RWPE2 (cell line): Measurements from ENCODE around the gene MYOM3.

ENCODE experiments used
- ATAC-seq: fragments of 200-7000 bp; cut with Tn5 transposase; 3 replicates; pipeline ENCODE4 v1.9.1; 2021; ENCODE audit warnings: low read depth
- DNase-seq: peaks from one replicate; pipeline ENCODE4 v3.0.0-alpha.2; 2020; ENCODE audit warnings: low spot score
- H3K27ac ChIP-seq: fragments of 450-650 bp; 2 replicates; pipeline ENCODE4 v1.5.1; 2017; ENCODE audit warnings: mild to moderate bottlenecking; ENCODE audit not compliant: poor library complexity, severe bottlenecking
- H3K27me3 ChIP-seq: fragments of 250-450 bp; sonication (Bioruptor Pico); 2 replicates; pipeline ENCODE4 v1.5.1; 2021; ENCODE audit warnings: mild to moderate bottlenecking, moderate library complexity; ENCODE audit not compliant: insufficient read depth, poor library complexity, severe bottlenecking
- H3K36me3 ChIP-seq: fragments of 250-450 bp; sonication (Bioruptor Pico); 2 replicates; pipeline ENCODE4 v1.5.1; 2020; ENCODE audit warnings: low read depth, mild to moderate bottlenecking, moderate library complexity
- H3K4me1 ChIP-seq: fragments of 250-450 bp; sonication (Bioruptor Pico); 2 replicates; pipeline ENCODE4 v1.5.1; 2021; ENCODE audit warnings: mild to moderate bottlenecking, moderate library complexity; ENCODE audit not compliant: insufficient read depth, poor library complexity, severe bottlenecking
- H3K4me3 ChIP-seq: fragments of 250-450 bp; sonication (Bioruptor Pico); 2 replicates; pipeline ENCODE4 v1.5.1; 2021; ENCODE audit warnings: mild to moderate bottlenecking, moderate library complexity; ENCODE audit not compliant: severe bottlenecking
- H3K9me3 ChIP-seq: fragments of 250-450 bp; sonication (Bioruptor Pico); 2 replicates; pipeline ENCODE4 v1.5.1; 2021; ENCODE audit warnings: mild to moderate bottlenecking, moderate library complexity; ENCODE audit not compliant: severe bottlenecking
- CTCF ChIP-seq: fragments of 450-650 bp; IDR thresholded peaks from one replicate; pipeline ENCODE4 v1.5.1; 2017; ENCODE audit warnings: mild to moderate bottlenecking, moderate library complexity; ENCODE audit not compliant: poor library complexity, severe bottlenecking

Gene MYOM3

GRCh38 chr1:24081190-24081589 lies 30.7 kb downstream of the MYOM3 start:
- ATAC-seq (no peak), DNase-seq (no peak)
- no peaks in the 10 kb centered on the region for H3K4me1 ChIP-seq
- no peaks in the 10 kb centered on the region for H3K27me3 ChIP-seq
- no peaks in the 10 kb centered on the region for H3K9me3 ChIP-seq
- H3K4me3 ChIP-seq, result no peak overlapping the region
- no peaks in the 10 kb centered on the region for H3K36me3 ChIP-seq
- TF ChIP-seq CTCF, result no peak
- no peak overlapping the region for H3K27ac ChIP-seq

GRCh38 chr1:24080131-24080530 lies 31.8 kb downstream of the MYOM3 start:
- Histone ChIP-seq H3K27me3 (no peaks in the 10 kb centered on the region), H3K4me3 (no peak overlapping the region), H3K4me1 (no peaks in the 10 kb centered on the region), H3K36me3 (no peaks in the 10 kb centered on the region), H3K9me3 (no peaks in the 10 kb centered on the region), H3K27ac (no peak overlapping the region)
- ATAC-seq (no peak), DNase-seq (no peak)
- no peak for TF ChIP-seq CTCF

GRCh38 chr1:24077278-24077978 lies 34.5 kb downstream of the MYOM3 start:
- Histone ChIP-seq H3K9me3 (no peaks in the 10 kb centered on the region), H3K27me3 (no peaks in the 10 kb centered on the region), H3K4me3 (no peak overlapping the region), H3K4me1 (no peaks in the 10 kb centered on the region), H3K27ac (no peak overlapping the region), H3K36me3 (no peaks in the 10 kb centered on the region)
- no peak for ATAC-seq
- TF ChIP-seq CTCF, result no peak
- DNase-seq, result no peak

GRCh38 chr1:24075946-24076345 lies 36.0 kb downstream of the MYOM3 start:
- Histone ChIP-seq H3K4me3 (no peak overlapping the region), H3K27me3 (no peaks in the 10 kb centered on the region), H3K9me3 (no peaks in the 10 kb centered on the region), H3K4me1 (no peaks in the 10 kb centered on the region), H3K36me3 (no peaks in the 10 kb centered on the region), H3K27ac (no peak overlapping the region)
- DNase-seq, result no peak
- TF ChIP-seq CTCF, result no peak
- ATAC-seq, result no peak

GRCh38 chr1:24075590-24075854 lies 36.4 kb downstream of the MYOM3 start:
- Histone ChIP-seq H3K36me3 (no peaks in the 10 kb centered on the region), H3K4me3 (no peak overlapping the region), H3K9me3 (no peaks in the 10 kb centered on the region), H3K4me1 (no peaks in the 10 kb centered on the region), H3K27ac (no peak overlapping the region), H3K27me3 (no peaks in the 10 kb centered on the region)
- ATAC-seq (no peak), DNase-seq (no peak)
- TF ChIP-seq CTCF, result no peak
